ENCODE results near the gene CPA5. TPM values are rescaled to one million over a fixed set of nuclear protein-coding genes. Genes with fewer than 3 reads are reported as not detected.

CPA5 gene
- total and polyA plus RNA-seq, 8 donors, result 0.09 to 0.35 (median 0.20) TPM; not detected in 4

DNA sequence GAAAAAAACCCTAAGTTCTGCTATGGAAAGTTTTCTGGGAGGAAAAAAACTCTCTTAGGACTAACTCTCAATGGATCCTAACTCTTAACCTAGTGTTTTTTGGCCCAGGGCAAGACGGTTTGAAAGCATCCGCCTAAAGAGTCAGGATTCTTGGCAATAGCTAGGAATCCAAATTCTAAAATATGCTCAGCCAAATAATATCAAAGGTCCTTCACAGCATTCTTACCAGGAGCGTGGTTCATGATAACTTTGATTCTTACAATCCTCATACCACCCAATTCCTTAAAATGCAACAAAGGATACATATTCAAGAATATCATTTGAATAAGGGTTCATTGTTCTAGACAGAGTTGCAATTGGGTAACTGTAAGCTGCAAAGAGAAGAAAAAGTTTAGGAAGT lies 57.0 kb downstream of the CPA5 start:
- no peaks in the 10 kb centered on the region for H3K36me3 ChIP-seq
- intact Hi-C loops (cut with DNase I), result no loop called here
- 87 to 97% methylated on average over 3 of the region's 3 CpGs for WGBS, 2 donors
- no peaks in the 10 kb centered on the region for H3K4me1 ChIP-seq
- ATAC-seq (no peak), DNase-seq (no peak), FAIRE-seq (no peak)
- no peak overlapping the region for H3K27ac ChIP-seq
- no peaks in the 10 kb centered on the region for H3K27me3 ChIP-seq
- no peak overlapping the region for H3K4me3 ChIP-seq
- H3K9me3 ChIP-seq, result no peaks in the 10 kb centered on the region
- TF ChIP-seq, protein P1, sequence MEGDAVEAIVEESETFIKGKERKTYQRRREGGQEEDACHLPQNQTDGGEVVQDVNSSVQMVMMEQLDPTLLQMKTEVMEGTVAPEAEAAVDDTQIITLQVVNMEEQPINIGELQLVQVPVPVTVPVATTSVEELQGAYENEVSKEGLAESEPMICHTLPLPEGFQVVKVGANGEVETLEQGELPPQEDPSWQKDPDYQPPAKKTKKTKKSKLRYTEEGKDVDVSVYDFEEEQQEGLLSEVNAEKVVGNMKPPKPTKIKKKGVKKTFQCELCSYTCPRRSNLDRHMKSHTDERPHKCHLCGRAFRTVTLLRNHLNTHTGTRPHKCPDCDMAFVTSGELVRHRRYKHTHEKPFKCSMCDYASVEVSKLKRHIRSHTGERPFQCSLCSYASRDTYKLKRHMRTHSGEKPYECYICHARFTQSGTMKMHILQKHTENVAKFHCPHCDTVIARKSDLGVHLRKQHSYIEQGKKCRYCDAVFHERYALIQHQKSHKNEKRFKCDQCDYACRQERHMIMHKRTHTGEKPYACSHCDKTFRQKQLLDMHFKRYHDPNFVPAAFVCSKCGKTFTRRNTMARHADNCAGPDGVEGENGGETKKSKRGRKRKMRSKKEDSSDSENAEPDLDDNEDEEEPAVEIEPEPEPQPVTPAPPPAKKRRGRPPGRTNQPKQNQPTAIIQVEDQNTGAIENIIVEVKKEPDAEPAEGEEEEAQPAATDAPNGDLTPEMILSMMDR (IDR thresholded peaks at IDR 0.05), result no peak

DNA sequence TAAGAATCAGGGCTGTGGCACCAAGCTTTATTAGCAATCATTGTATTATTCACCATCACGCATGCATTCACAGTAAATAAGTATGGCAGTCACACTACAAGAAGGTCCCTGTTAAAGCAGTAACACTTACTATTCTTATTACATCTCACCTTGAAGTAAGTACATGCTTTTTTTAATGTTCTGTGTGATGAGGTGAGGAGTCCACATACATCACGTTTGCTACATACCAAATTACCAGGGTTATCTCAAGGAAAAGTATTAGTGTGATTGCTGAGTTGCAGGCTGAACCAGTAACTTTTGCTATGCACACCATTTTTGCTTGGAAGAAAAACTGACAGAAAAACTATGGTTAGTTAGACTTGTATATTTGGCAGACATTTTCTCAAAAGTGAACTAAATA lies 60.4 kb downstream of the CPA5 start:
- TF ChIP-seq, protein P1 (IDR thresholded peaks at IDR 0.05), result no peak
- H3K4me3 ChIP-seq, result no peak overlapping the region
- ATAC-seq (no peak), FAIRE-seq (no peak), DNase-seq (no peak)
- H3K36me3 ChIP-seq, result no peaks in the 10 kb centered on the region
- intact Hi-C loops (cut with DNase I), result no loop called here
- H3K27me3 ChIP-seq, result no peaks in the 10 kb centered on the region
- H3K4me1 ChIP-seq, result peaks cover 0 to 4% (median 0%) of the 10 kb centered on the region in 3 donors
- WGBS, 2 donors, result 84% methylated on average over 2 of the region's 2 CpGs
- no peaks in the 10 kb centered on the region for H3K9me3 ChIP-seq
- H3K27ac ChIP-seq, result no peak overlapping the region

DNA sequence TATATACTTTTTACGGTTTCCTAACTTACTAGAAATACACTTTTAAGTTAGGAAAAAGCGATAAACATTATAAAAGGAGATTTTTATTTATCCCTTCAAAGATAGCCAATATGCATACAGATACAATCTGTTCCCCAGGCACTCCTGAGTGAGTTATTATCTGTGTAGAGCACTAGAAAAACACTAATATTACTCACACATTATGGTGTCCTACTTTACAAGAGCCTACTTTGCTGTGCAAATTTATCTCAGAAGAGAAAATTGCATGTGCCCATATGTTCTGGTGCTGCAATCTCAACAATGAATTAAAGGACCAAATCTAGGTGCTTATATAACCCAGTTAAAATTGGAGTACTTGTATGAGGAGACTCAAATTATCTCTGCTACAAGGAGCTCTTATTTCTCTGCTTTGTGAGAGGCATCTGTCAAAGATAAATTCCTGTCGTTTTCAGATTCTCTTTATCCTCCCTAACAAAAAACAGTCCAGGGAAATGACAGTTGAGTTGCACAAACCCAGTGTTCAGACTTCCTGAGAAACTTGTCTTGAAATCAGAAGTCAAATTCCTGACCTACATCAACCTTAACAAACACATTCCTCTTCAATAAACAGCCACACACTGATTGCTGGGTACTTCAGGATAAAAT lies 64.6 kb downstream of the CPA5 start:
- H3K36me3 ChIP-seq, result no peaks in the 10 kb centered on the region
- H3K4me1 ChIP-seq, result peaks cover 0 to 4% (median 0%) of the 10 kb centered on the region in 3 donors
- no peaks in the 10 kb centered on the region for H3K9me3 ChIP-seq
- whole genome bisulfite sequencing, 2 donors, result 76 to 82% methylated on average over 3 of the region's 3 CpGs
- no peak for FAIRE-seq
- H3K4me3 ChIP-seq, result no peak overlapping the region
- H3K27ac ChIP-seq, result no peak overlapping the region
- DNase-seq, result no peak
- H3K27me3 ChIP-seq, result no peaks in the 10 kb centered on the region
- TF ChIP-seq, protein P1 (IDR thresholded peaks at IDR 0.05), result no peak
- peak in 2 of 4 donors; percentile 40 to 56 for ATAC-seq
- intact Hi-C loops (cut with DNase I), result no loop called here

DNA sequence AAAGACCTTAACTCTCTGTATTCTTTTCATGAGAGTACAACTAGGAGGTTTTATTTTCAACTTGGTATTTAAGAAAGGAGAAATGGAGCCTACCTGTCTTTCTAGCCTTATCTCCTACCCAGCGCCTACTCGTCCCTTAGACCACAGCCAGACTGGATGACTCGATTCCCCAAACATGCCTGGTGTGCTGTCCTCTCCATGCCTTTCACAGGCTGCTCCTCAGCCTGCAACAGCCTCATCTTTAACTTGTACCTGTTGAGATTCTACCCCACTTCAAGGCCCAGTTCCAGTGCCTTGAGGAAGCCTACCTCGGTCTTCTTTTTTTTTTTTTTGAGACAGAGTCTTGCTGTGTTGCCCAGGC lies 65.1 kb downstream of the CPA5 start:
- H3K27ac ChIP-seq, result no peak overlapping the region
- H3K9me3 ChIP-seq, result no peaks in the 10 kb centered on the region

More for the DNA sequence above, 65.1 kb downstream of the CPA5 start:
- intact Hi-C loops (cut with DNase I), result no loop called here
- TF ChIP-seq, protein P1 (IDR thresholded peaks at IDR 0.05), result no peak
- H3K36me3 ChIP-seq, result no peaks in the 10 kb centered on the region
- H3K4me1 ChIP-seq, result peaks cover 0 to 4% (median 0%) of the 10 kb centered on the region in 3 donors
- WGBS, 2 donors, result 92 to 98% methylated on average over 4 of the region's 4 CpGs
- H3K4me3 ChIP-seq, result no peak overlapping the region
- DNase-seq (no peak), ATAC-seq (no peak), FAIRE-seq (no peak)
- H3K27me3 ChIP-seq, result no peaks in the 10 kb centered on the region

Data from pancreas (tissue), 10 donors.